HG03439 (cell line): ENCODE results near the gene GALT.

ENCODE experiments used
- ATAC-seq: cut with Tn5 transposase; IDR thresholded peaks from one replicate; pipeline ENCODE4 v1.9.1; 2021; ENCODE audit warnings: mild to moderate bottlenecking, moderate library complexity; ENCODE audit not compliant: unreplicated experiment

GALT gene

DNA sequence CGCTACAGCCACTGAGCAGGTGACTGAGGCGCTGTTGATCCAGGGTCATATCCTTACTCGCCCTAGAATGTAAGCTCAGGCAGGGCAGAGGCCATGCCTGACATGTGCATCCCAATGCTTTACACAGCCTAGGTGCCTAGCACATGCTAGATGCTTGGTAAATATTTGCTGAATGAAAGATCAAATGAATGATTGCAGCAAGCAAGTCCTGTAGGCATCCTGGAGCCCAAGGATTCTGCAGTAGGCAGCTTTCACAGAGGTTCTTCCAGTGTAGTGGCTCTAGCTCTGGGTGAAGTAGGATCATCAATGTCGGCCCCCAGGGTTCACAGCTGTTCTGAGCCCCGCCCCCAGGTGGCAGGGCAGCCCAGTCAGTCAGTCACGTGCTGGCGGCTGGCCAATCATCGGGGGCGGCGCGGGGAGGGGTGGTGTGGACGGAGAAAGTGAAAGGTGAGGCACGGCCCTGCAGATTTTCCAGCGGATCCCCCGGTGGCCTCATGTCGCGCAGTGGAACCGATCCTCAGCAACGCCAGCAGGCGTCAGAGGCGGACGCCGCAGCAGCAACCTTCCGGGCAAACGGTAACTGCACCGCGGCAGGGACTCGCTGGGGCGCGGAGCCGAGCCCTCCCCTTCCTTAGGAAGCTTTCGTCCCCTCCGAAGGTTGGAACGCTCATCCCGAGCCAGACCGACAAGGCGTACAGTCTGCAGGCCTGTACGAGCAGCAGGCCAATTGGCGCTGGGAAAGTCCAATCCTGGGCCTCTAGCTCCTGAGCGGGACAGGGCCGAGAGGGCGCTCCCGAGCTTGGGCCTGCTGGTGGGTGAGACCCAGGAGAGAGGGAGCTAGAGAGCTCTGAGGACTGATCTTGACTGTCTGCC is at the start of gene GALT:
GALT (plus strand) TSS at position 465 of the 873 bp plus-strand sequence; CDS start at position 495, 30 bp downstream.
- peak; percentile 84 for ATAC-seq

DNA sequence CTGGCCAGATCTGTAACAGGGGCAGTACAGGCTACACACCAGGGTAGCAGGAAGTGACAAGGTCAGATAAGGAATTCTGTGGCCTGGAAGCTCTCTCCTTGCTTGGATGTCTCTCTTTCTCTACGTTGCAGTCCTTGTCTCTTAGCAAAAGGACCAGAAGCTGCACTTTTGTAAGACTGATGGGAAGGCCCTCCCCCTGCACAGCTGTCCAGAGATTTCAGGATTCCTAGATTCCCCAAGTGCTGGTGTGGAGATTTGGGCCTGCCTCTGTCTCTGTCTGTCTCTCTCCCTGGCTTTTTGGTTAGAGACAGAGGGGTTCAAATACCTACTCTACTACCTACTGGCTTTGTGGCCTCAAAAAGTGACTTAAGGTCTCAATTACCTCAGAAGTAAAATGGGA is 46.9 kb upstream of the GALT start:
- ATAC-seq = no peak

DNA sequence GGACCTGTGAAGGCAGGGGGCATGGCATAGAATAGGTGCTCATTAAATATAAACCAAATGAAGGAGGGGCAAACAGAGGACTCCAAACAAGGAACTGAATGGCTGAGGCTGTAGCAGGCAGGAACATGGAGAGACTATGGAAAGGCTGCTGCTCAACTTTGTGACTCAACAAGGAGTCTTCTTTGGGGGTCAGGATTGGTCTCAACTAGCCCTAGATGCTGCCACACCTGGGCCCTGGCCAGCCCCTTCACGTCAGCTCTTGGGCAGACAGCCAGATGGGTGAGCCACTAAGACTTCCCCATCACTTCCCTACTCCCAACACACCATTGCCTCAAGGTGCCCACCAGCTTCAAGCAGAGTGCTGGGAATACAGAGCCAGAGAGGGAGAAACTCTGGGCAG is 45.6 kb upstream of the GALT start:
- no peak for ATAC-seq

DNA sequence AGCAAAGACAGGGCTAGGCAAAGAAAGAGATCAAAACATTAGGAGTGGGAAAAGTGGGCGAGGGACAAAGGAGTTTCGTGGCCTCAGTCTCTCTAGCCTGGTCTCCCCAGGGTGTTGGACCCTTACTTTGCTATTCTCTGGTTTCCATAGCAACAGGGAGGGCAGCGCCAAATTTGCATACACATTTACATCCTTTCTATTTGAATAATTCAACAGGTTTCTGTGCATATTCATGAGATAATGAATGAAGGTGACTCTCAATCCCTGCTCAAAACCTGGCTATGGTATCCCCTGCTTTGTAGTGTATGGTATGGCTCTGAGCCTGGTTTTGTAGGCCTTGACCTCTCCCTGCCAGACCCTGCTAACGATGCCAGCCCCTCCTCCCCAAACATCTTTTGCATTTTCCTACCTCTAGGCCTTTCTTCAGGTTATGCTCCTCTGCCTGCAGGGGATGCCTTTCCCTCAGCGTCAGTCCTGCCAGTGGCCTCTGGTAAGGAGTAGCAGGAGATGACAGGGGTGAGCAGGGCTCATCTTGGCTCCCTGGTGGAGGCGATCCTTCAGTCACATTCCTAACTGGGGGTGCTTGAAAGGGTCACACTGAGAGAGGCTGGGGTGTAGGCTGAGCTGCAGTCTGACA is 44.4 kb upstream of the GALT start:
- ATAC-seq = no peak

DNA sequence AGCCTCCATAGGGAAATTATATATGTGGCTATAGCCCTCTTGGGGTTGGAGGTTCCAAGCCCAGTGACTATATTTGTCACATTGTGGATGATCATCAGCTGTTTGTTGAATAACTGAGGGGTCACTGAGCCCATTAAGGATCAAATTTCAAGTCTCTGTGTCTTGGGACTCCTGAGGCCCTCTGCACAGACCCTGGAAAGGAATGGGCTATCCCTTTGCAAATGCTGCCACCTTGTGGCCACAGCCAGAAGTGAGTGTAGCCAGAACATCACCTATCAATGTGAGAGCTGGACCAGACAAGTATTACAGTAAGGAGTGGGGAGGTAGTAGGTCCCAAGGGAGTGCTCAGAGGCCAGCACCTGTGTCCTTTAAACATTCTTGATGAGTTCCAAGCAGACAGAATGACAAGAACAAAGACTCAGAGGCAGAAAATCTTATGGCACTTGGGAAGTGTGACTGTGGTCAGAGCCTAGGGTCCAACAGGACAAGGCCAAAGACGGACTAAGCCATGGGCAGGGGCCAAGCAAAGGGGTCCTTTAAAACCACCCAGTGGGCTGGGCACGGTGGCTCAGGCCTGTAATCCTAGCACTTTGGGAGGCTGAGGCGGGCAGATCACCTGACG is 42.8 kb upstream of the GALT start:
- ATAC-seq = peak; percentile 73

DNA sequence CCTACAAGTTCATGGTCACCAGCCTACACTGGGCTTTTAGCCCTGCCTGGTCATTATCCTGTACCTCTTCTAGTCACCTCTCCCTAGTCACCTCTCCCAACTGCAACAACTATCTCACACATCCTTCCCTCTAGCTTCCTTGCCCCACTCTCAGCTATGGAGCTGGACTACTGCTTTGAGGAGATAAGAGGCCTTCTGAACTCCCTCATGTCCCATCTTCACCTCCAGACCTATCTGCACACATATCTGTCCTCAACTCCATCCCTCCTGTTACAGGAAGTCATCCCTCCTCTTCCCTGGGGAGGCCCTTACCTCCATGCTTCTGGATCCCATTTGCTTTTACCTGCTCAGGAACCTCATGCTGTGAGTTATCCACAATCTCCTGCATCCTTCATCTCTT is 40.3 kb upstream of the GALT start:
- no peak for ATAC-seq

DNA sequence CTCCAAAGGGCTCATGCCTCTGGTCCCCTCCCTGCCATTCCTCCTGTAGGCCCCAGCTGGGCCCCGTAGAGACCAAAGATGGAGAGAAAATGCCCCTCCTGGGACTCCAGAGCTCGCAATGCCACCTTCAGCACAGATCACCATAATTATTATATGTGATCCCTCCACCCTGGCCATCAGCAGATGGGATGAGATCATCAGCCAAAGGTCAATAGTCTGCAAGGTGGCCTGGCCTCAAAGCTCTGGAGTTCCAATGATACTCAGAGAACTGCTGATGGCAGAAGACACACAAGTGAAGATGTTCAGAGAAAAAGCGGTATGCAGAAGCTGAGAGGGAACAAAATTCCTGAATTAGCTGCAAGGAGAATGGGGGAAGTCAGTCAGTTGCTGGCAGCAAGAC is 39.6 kb upstream of the GALT start:
- ATAC-seq = no peak

DNA sequence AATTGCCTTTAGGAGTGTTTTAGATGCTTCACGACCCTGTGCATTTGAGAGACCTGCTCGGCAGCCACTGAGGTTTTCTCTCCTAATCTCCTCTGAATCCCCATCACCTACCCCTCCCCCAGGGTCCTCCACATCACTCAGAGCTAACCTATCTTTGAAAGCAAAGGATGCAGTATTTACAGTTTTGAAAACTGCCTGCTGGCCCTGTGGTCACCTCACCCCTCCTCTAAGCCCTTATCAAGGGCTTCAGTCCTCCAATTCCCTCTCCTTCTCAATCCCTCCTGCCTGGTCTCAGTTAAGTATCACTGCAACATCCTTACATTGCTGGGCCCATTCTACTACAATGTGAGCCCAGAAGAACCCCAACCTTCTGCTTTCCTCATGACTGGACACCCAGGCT is 39.1 kb upstream of the GALT start:
- ATAC-seq = no peak

DNA sequence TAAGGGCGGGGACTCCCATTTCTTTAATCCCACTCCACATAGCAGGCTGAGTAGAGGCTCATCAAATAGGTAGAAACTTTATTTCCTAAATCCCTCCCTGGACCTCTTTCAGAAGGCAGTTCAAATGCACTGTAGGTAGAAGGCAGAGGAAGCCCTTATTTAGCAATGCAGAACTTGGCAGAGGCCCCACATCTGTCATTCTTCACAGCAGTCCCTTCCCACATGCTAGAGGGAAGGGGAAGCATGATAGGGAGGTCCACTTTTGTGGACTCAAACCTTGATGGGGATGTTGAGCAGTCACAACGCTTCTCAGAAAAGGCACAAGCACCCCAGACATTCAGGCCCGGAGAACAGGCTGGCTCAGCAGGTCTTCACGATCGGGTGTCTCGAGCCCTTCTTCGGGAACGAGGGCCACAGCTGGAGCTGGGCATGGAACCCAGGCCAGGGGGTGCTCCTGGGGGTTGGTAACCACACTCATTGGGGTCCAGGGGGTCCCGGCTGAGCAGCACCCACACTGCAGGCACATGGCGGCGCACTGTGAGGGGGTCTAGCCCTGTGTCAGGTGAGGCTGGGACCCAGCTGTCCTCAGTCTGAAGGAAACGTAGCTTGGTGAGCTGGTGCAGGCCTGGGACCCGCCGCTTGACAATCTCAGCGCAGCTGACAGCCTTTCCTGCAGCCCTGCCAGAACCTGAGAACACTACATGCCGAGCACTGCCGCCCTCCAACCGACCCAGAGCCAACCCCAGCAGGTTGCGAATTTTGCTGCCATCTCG is 35.9 kb upstream of the GALT start:
- ATAC-seq = no peak

DNA sequence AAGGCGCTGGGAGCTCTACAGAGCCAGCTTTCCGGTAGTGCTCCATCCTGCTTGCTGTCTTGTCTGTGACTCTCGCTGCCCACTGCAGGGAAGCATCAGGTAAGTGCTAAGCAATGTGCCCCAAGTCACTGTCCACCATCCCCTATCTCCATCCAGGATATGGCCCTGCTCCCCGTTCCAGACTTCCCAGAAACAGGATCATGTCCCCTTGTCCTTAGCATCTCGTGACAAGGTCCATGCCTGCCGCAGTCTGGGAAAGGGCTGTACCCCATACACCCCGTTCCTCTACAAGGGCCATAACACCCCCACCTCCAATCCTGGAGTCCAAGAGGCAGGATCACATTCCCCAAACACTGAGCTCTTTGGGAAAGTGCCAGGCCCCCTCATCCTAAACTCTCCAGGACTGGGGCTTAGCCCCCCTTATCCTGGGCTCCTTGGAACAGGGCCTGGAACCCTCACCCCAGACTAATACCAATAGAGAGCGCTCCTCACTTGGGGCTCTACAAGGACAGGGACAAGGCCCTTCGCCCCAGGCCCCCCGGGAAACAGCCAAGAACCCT is 35.1 kb upstream of the GALT start:
- no peak for ATAC-seq

DNA sequence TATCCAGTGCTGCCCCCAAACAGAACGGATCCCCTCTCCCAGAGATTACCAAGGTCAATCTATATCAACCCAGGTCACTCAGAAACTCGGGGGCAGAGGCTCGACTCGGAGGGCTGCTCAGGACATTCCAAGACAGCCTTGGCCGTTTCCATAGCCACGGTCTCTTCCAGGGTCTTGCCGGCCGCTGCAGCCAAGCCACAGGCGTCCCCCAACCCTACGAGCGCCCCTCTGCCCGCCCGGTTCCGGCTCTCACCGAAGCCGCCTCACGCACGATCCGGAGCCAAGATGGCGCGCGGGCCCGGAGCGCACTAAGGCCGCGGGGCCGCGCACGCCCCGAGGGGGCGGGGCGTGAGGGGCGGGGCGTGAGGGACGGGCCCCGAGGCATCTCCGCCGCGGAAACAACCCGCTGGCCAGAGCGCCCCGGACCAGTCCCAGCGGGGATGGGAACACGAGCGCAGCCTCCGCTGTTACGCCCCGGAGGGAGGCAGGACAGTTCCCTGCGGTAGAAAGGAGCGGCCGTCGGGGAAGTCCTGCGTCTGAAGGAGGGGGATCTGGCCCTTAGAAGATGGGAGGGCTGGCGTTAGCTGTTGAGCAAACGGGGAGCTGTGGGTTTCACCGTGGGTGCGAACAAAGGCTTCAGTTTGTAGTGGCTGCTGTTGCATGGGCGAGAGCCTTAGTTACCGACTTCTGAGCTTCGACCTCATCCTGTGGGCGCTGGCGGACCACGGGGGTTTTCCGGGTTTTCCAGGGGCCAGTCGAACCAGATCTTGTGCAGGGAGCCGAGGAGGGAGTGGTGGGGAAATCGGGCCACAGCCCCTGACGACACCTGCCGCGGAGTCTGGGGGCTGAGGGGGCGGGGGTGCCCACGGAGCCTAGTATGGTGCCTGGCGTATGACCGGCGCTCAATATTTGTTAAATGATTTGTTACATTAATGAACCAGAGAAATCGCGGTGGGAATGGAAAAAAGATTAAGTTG is 34.4 kb upstream of the GALT start, which contains the start of gene RPP25L:
RPP25L (minus strand) TSS at position 287 of the 977 bp plus-strand sequence. CDS start 801 bp downstream, outside the sequence.
- peak; percentile 80 for ATAC-seq

DNA sequence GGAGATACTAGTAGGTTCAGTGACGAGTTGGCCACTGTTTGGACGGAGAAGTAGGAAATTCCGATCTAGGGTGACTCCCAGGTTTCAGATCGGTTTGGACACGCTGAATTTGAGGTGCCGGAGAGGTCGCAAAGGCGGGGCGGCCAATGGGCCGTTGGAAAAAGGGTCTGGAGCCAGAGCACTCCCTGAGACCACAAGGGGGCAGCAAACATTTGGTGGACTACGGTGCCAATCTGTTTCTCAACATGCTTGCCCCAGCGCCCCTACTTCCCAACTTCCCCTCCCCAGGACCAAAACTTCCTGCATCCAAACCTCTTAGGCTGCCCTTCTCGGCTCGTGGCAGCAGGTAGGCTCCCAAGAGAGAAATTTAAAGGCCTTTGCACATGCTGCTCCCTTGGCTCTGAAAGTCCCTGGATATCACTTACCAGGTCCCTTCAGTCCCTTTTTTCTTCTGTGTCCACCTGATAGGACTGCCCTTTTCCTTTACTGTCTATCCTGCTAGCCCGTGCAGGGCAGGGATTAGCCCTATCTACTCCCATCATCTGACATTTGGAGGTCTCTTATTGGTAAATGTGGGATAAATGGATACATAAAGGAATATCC is 33.6 kb upstream of the GALT start:
- no peak for ATAC-seq

DNA sequence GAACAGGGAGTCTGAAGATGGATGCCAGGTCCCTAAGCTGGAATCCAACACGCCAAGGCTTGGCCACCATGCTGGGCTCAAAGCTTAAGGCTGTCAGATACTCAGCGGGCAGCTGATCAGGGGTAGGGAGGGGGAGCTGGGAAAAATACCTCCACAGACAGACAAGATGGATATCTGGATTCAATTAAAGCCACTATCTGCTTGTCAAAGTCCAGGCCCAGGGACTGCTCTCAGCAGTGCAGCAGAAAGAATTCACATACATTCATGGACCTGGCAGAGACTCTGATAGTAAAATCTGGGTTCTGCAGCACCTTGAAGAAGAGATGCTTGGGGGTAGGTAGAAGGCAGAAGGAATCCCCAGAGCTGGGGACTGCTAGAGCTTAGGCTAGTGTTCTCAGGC is 31.3 kb upstream of the GALT start:
- no peak for ATAC-seq

DNA sequence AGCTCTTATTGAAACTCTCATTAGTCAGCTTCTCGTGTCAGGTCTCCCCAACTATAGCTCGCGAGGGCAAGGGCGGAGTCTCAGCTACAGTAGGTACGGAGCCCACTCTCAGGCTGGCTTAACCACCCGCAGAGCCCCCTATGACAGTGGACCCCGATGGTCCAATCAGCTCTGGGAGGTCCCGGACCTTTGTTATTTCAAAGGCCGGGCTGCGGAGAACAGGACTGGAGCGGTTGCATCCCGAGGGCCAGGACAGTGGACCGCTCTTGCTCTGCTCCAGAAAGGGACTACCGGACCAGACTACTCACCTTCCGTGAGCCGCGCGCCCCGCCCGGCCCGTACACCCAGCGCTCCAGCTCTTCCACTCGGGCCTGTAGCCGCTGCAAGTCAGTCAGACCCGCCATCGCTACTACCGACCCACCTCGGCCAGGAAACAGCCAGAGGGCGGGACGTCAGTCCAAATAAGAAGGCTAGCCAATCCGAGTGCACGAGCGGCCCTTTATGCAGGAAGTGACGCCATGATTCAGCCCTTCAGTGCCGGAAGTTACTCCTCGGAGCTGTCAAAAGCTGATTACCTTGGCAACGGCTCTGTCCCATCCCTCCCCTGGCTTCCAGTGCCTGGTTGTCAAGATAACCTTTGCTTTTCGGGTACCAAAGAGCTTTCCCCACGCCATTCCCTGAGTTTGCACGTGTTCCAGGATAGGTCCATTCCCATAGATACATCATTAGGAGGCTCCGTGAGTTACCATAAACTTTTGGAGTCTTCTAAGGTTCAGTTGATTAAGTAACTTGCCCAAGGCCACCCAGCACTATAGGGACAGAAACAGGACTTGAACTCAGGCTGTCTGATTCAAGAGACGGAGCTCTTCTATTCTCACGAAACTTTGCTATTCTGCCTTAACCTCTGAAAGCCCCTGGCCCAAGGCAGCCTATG is 26.1 kb upstream of the GALT start, which contains the start of gene DCTN3:
DCTN3 (minus strand) TSS at position 435 of the 934 bp plus-strand sequence; CDS start at position 404, 31 bp downstream.
- peak; percentile 97 for ATAC-seq

DNA sequence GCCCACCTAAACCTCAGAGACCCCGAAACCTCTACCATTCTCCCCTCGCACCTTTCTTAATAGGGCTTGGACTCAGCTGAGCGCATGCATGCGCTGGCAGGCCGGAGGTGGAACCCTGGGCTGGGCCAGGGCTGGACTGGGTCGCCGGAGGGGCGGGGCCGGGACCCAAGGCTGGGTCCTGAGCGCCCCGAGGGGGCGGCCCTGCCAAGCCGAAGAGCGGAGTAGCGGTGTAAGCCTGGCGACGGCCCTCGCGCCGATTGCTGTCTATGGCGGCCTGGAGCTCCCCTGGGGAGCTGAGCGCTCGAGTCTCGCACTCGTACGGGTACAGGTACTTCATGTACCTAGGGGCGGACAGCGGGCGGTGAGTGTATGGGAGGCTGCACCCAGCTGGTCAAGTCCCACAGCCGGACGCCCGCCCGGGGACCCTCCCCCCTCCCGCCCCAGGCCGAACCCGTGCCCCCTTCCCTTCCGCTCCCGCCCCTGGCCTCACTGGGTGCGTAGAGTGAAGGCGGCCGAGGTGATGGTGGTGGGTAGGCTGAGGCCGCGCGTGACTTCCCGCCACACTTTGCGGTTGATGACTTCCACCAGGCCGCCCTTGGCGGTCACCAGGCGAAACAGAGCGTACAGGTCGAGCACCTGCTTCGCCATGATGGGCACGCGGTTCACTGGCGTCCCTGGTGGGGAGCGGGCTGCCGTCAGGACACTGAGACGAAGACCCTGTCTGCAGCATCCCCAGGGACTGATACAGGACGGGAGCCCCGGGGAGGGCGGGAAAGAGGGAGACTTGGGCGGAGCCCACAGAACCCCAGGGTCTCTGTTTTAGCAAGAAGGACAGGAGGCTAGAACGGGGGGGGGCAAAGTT is 22.9 kb upstream of the GALT start:
- ATAC-seq = no peak

DNA sequence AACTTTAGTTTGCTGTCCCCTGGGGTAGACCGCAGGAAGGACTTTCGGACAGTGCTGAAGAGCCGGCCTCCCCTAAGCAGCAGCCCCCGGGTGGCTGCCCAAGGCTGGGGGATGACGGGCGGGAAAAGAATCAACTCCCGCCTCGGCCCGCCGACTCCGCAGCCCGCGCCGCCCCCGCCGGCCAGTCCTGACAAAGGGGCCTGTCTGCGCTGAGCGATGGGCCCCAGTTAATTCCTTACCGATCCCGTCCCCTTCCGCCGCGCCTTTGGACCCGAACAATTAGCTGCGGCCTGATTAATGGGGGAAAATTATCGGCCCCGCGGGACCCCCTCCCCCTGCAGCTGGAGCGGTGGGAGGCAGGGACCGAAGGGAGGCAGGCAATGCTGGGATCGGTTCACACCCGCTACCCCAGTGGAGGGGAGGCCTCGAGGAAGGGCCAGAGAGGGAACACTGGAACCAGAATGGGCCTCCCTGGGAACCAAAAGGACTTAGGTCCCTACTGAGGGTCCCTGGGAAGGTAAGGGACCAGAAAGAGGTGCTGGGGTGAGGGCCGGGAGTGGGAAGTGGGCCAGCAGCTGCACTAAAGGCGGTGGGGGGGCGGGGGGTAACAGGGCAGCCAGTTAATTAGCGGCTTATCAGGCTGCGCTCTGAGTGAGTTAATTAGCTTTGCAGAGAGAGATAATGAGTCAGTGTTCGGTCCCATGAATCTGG is 21.8 kb upstream of the GALT start:
- ATAC-seq = no peak

DNA sequence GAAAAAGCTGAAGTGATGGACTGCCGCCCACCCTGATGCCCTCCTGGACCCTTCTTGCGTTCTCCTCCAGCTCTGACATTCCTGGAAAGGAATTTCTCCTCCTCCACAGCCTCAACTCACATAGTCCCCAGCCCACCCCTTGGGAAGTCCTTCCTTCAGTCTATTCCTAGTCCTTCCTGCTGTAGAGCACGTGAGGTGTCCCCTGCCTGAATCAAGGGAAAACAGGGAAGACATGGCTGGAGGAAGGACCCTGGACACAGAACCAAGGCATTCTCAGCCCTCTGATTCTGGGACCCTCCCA is 21.3 kb upstream of the GALT start:
- ATAC-seq = no peak
